Hepatocyte (in vitro differentiated cells): Measurements from ENCODE around the gene KRT85. TPM values are rescaled to one million over a fixed set of nuclear protein-coding genes. Genes with fewer than 3 reads are reported as not detected.

ENCODE experiments used
- DNase-seq: peaks from one replicate; pipeline ENCODE4 v3.0.0-alpha.2; 2016; ENCODE audit warnings: low spot score
- H2AFZ ChIP-seq: fragments of 200-600 bp; sonication (generic); 2 replicates; pipeline ENCODE4 v1.6.0; 2016; ENCODE audit warnings: antibody characterized with exemption, mild to moderate bottlenecking
- H3K27ac ChIP-seq: fragments of 200-600 bp; sonication (generic); 2 replicates; pipeline ENCODE4 v1.5.1; 2016; ENCODE audit warnings: mild to moderate bottlenecking
- H3K27me3 ChIP-seq: fragments of 200-600 bp; sonication (generic); 2 replicates; pipeline ENCODE4 v1.6.1; 2016
- H3K36me3 ChIP-seq: fragments of 200-600 bp; sonication (generic); replicated peaks from 2 replicates; pipeline ENCODE4 v1.5.1; 2016; ENCODE audit warnings: low read depth; ENCODE audit not compliant: insufficient read depth
- H3K4me1 ChIP-seq: fragments of 200-600 bp; sonication (generic); 2 replicates; pipeline ENCODE4 v1.5.1; 2016; ENCODE audit warnings: mild to moderate bottlenecking, moderate library complexity; ENCODE audit not compliant: insufficient read depth
- H3K4me2 ChIP-seq: fragments of 200-600 bp; sonication (generic); 2 replicates; pipeline ENCODE4 v1.6.0; 2016
- H3K4me3 ChIP-seq: fragments of 200-600 bp; sonication (generic); 2 replicates; pipeline ENCODE4 v1.5.1; 2016; ENCODE audit warnings: mild to moderate bottlenecking
- H3K79me2 ChIP-seq: fragments of 200-600 bp; sonication (generic); 2 replicates; pipeline ENCODE4 v1.6.0; 2017; ENCODE audit warnings: mild to moderate bottlenecking
- H3K9me2 ChIP-seq: fragments of 200-600 bp; sonication (generic); replicated peaks from 2 replicates; pipeline ENCODE4 v1.6.0; 2017; ENCODE audit warnings: mild to moderate bottlenecking; ENCODE audit not compliant: insufficient read depth
- H3K9me3 ChIP-seq: fragments of 200-600 bp; sonication (generic); 2 replicates; pipeline ENCODE4 v1.5.1; 2016; ENCODE audit warnings: low read depth, mild to moderate bottlenecking
- H4K20me1 ChIP-seq: fragments of 200-600 bp; sonication (generic); 2 replicates; pipeline ENCODE4 v1.6.0; 2016; ENCODE audit warnings: mild to moderate bottlenecking; ENCODE audit not compliant: insufficient read depth, poor library complexity, severe bottlenecking
- CTCF ChIP-seq: fragments of 200-600 bp; sonication (generic); IDR thresholded peaks from 2 replicates; pipeline ENCODE4 v1.5.1; 2016; ENCODE audit warnings: antibody characterized with exemption, mild to moderate bottlenecking; ENCODE audit not compliant: poor library complexity
- EZH2 ChIP-seq: fragments of 200-600 bp; sonication (generic); IDR thresholded peaks from 2 replicates; pipeline ENCODE4 v1.6.1; 2016; ENCODE audit warnings: antibody characterized with exemption, mild to moderate bottlenecking, borderline replicate concordance
- EZH2phosphoT487 ChIP-seq: fragments of 200-600 bp; sonication (generic); IDR thresholded peaks from one replicate; pipeline ENCODE4 v1.6.1; 2018; ENCODE audit warnings: antibody characterized with exemption, mild to moderate bottlenecking, low read depth, moderate library complexity; ENCODE audit not compliant: unreplicated experiment, severe bottlenecking
- WGBS: methylation state at CpG from one replicate; pipeline ENCODE4 v1.1.6; 2016; ENCODE audit warnings: low lambda C conversion rate; ENCODE audit errors: missing lambda C conversion rate; 5-methylcytosine and 5-hydroxymethylcytosine counted together
- polyA plus RNA-seq: library from polyadenylated mRNA; unstranded; fragments of >200 nt; fragmentation: Nextera tagmentation; extraction: Ambion mirVana; gene quantifications from 2 replicates; pipeline ENCODE4 v1.2.1, GENCODE V29; 2016
- total RNA-seq: library from RNA; depleted of rRNA; stranded (reverse); fragments of >200 nt; gene quantifications from 2 replicates; pipeline ENCODE4 v1.2.3, GENCODE V29; 2014

The KRT85 gene
- total and polyA plus RNA-seq, 2 experiments from 2014 or later, result not detected

DNA sequence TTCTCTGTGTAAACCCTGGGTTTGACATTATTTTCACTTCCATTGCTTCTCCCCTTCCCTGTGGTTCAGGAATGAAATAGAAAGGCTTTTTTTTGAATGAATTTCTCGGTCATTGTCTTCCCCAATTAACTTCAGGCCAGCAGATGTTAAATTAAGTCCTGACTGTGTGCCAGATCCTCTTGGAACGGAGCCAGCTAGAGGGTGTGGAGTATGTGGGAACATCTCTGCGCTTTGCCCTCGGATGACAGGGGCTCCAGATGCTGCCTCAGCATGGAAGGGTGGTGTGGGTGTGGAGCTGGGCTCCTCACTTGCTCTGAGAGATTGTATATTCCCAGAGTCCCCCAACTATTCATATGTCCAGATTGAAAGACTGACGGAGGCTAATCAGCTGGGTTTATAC, 13.1 kb downstream of the KRT85 start:
- DNase-seq, result no peak
- Histone ChIP-seq H3K36me3 (no peaks in the 10 kb centered on the region), H3K79me2 (no peaks in the 10 kb centered on the region), H3K4me1 (no peaks in the 10 kb centered on the region), H3K9me3 (no peaks in the 10 kb centered on the region), H3K4me3 (no peak overlapping the region), H3K9me2 (no peaks in the 10 kb centered on the region), H2AFZ (no peak overlapping the region), H3K4me2 (no peak overlapping the region), H3K27ac (no peak overlapping the region), H3K27me3 (peaks cover 3% of the 10 kb centered on the region), H4K20me1 (no peaks in the 10 kb centered on the region)
- WGBS, result 54% methylated on average over 5 of the region's 5 CpGs
- TF ChIP-seq EZH2, result no peak
- no peak for TF ChIP-seq CTCF
- no peak for TF ChIP-seq EZH2phosphoT487

DNA sequence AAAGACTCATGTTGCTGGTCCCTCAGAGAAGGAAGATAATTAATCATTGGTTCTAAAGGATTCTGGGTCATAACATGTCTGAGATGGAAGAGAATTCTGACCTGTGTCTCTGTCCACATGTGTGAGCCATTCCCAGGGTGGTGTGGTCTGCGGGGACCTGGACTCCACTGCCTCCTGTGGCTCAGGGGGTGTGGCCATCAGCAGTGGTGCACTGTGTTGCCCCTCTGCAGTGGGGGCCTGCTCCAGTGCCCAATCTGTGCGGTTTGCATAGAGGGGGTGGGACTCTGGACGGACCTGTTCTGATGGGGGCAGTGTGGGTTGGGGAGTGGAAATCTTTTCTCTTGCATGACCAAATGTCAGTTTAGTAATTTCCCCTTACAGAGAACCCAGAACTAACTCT, 13.5 kb downstream of the KRT85 start:
- Histone ChIP-seq H2AFZ (no peak overlapping the region), H3K4me2 (no peak overlapping the region), H3K27ac (no peak overlapping the region), H3K27me3 (peaks cover 3% of the 10 kb centered on the region), H3K79me2 (no peaks in the 10 kb centered on the region), H3K4me3 (no peak overlapping the region), H3K36me3 (no peaks in the 10 kb centered on the region), H3K4me1 (no peaks in the 10 kb centered on the region), H4K20me1 (no peaks in the 10 kb centered on the region), H3K9me3 (no peaks in the 10 kb centered on the region), H3K9me2 (no peaks in the 10 kb centered on the region)
- WGBS, result 83% methylated on average over 3 of the region's 3 CpGs
- TF ChIP-seq CTCF (no peak), EZH2 (no peak)
- no peak for DNase-seq

DNA sequence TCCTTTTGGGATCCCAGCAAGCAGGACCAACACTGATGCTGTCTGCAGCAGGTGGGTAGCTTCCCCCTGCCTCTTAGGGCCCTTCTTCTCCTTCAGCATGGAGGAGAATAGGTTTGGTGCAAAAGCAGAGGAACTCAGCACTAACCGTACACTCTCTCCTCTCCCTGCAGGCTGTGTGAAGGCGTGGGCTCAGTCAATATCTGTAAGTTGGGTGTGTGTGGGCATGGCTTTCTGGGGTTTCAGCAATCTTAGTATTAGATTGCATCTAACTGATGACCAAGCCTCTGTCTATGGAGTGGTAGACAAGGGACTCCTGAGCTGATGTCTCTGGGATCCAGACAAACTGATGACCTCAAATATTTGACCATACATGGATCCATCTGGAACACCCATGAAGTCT, 14.3 kb downstream of the KRT85 start:
- H3K27me3 ChIP-seq, result peaks cover 3% of the 10 kb centered on the region
- no peak overlapping the region for H2AFZ ChIP-seq
- no peak for DNase-seq
- H3K36me3 ChIP-seq, result no peaks in the 10 kb centered on the region
- no peaks in the 10 kb centered on the region for H3K9me3 ChIP-seq
- WGBS, result 90% methylated on average over 2 of the region's 2 CpGs
- H3K27ac ChIP-seq, result no peak overlapping the region
- H3K79me2 ChIP-seq, result no peaks in the 10 kb centered on the region
- TF ChIP-seq EZH2phosphoT487 (no peak), EZH2 (no peak), CTCF (no peak)
- H3K4me1 ChIP-seq, result no peaks in the 10 kb centered on the region
- H3K4me3 ChIP-seq, result no peak overlapping the region
- H4K20me1 ChIP-seq, result no peaks in the 10 kb centered on the region
- no peak overlapping the region for H3K4me2 ChIP-seq
- no peaks in the 10 kb centered on the region for H3K9me2 ChIP-seq
